AG09309 (cell line): ENCODE measurements around the gene XKR7.

Experiments used
- DNase-seq: peaks from one replicate; pipeline ENCODE4 v3.0.0-alpha.2; 2010; ENCODE audit warnings: low read depth
- H3K4me3 ChIP-seq: 2 replicates; pipeline ENCODE4 v1.5.1; 2011; ENCODE audit warnings: mild to moderate bottlenecking, low read depth, low read length, moderate library complexity; ENCODE audit not compliant: control insufficient read depth
- CTCF ChIP-seq: IDR thresholded peaks from 2 replicates; pipeline ENCODE4 v1.5.1; 2011; ENCODE audit warnings: mild to moderate bottlenecking, low read depth, low read length, inconsistent platforms; ENCODE audit not compliant: insufficient read depth, control insufficient read depth; ENCODE audit errors: missing control alignments

Gene XKR7

GRCh38 chr20:32052778-32053362, 84.9 kb downstream of the XKR7 start:
- DNase-seq: no peak
- TF ChIP-seq CTCF: no peak
- no peak overlapping the region for H3K4me3 ChIP-seq
